A549 (cell line): Measurements from ENCODE around the gene AMER2.

Experiments used
- CEBPB ChIP-seq, 2 experiments: fragments of >200 bp in 1 of 2; sonication (Bioruptor Twin) in 1 of 2; formaldehyde crosslinking in 1 of 2; IDR thresholded peaks; 2 replicates each; pipeline ENCODE4 v1.6.1; 2012 to 2016
- EHF ChIP-seq: fragments of 250-450 bp; sonication (Bioruptor Pico); IDR thresholded peaks from 2 replicates; pipeline ENCODE4 v1.5.0; 2020; ENCODE audit warnings: mild to moderate bottlenecking
- ESRRA ChIP-seq: fragments of 150-350 bp; IDR thresholded peaks from 2 replicates; pipeline ENCODE4 v1.6.1; 2014; ENCODE audit warnings: mild to moderate bottlenecking, low read length, borderline replicate concordance
- HDAC2 ChIP-seq: fragments of 200-600 bp; sonication (generic); IDR thresholded peaks from 2 replicates; pipeline ENCODE4 v1.6.1; 2016
- KDM5A ChIP-seq: fragments of 200-600 bp; sonication (generic); IDR thresholded peaks from 2 replicates; pipeline ENCODE4 v1.6.1; 2016; ENCODE audit warnings: antibody characterized with exemption, mild to moderate bottlenecking
- MAFK ChIP-seq: fragments of 450-650 bp; IDR thresholded peaks from 2 replicates; pipeline ENCODE4 v1.6.1; 2014; ENCODE audit not compliant: partially characterized antibody
- POLR2A ChIP-seq: IDR thresholded peaks from 2 replicates; pipeline ENCODE4 v1.6.1; 2012; ENCODE audit warnings: mild to moderate bottlenecking, low read length
- RAD21 ChIP-seq, 2 experiments: fragments of >200 bp in 1 of 2; sonication (Bioruptor Twin) in 1 of 2; formaldehyde crosslinking in 1 of 2; IDR thresholded peaks in 1 of 2; conservative IDR thresholded peaks in 1 of 2; 2 replicates in 1 of 2; 3 replicates in 1 of 2; pipeline ENCODE4 v1.6.1; 2012 to 2018; ENCODE audit warnings: inconsistent platforms in 1 of 2
- ZNF302 ChIP-seq: fragments of 250-450 bp; sonication (Bioruptor Pico); IDR thresholded peaks from 2 replicates; pipeline ENCODE4 v1.9.0; 2021; ENCODE audit warnings: inconsistent platforms, mild to moderate bottlenecking, moderate library complexity
- TF ChIP-seq, protein P1 (sequence below): fragments of >200 bp; sonication (Bioruptor Twin); formaldehyde crosslinking; IDR thresholded peaks from 3 replicates; pipeline ENCODE4 v1.5.1; 2016
- TF ChIP-seq, protein P2 (sequence below): IDR thresholded peaks from 2 replicates; pipeline ENCODE4 v1.6.1; 2012

DNA sequence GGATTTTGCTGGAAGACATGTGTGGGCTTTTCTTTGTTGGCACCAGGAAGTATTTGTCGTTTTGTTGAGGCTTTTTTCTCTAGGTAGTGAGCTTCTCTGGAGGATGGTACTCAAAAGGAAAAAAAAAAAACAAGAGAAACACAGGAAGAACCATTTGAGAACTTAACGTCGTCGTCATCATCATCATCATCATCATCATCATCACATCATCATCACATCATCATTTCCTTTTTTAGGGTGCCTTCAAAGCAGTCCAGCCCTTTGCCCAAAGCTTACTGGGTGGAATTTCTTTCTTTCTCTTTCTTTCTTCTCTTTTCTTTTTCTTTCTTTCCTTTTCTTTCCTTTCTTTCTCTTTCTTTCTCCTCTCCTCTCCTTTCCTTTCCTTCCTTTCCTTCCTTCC is 2.2 kb upstream of the AMER2 start:
- no peak for TF ChIP-seq HDAC2
- TF ChIP-seq, protein P1, sequence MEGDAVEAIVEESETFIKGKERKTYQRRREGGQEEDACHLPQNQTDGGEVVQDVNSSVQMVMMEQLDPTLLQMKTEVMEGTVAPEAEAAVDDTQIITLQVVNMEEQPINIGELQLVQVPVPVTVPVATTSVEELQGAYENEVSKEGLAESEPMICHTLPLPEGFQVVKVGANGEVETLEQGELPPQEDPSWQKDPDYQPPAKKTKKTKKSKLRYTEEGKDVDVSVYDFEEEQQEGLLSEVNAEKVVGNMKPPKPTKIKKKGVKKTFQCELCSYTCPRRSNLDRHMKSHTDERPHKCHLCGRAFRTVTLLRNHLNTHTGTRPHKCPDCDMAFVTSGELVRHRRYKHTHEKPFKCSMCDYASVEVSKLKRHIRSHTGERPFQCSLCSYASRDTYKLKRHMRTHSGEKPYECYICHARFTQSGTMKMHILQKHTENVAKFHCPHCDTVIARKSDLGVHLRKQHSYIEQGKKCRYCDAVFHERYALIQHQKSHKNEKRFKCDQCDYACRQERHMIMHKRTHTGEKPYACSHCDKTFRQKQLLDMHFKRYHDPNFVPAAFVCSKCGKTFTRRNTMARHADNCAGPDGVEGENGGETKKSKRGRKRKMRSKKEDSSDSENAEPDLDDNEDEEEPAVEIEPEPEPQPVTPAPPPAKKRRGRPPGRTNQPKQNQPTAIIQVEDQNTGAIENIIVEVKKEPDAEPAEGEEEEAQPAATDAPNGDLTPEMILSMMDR, result no peak
- TF ChIP-seq CEBPB (IDR thresholded peaks at IDR 0.05), result no peak
- no peak for TF ChIP-seq MAFK
- TF ChIP-seq, protein P2, sequence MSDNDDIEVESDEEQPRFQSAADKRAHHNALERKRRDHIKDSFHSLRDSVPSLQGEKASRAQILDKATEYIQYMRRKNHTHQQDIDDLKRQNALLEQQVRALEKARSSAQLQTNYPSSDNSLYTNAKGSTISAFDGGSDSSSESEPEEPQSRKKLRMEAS, result no peak
- no peak for TF ChIP-seq EHF (CRISPR knock-in tag)
- TF ChIP-seq KDM5A, result no peak
- TF ChIP-seq ESRRA, result no peak
- TF ChIP-seq POLR2A, result no peak
- no peak for TF ChIP-seq RAD21 (conservative IDR thresholded peaks at IDR 0.05 in 1 of 2, IDR thresholded peaks at IDR 0.05 in 1 of 2)
- TF ChIP-seq ZNF302 (CRISPR knock-in tag), result no peak
